ENCODE results near the gene MCTP1.

Gene MCTP1

GRCh38 chr5:95113489-95113888 is 171.4 kb downstream of the MCTP1 start:
- peak; percentile 35 for DNase-seq

GRCh38 chr5:95111141-95111540 is 173.8 kb downstream of the MCTP1 start:
- DNase-seq, result no peak

GRCh38 chr5:95110118-95110517 is 174.8 kb downstream of the MCTP1 start:
- DNase-seq, result no peak

- no peak for DNase-seq
Observed at GRCh38 chr5:95107138-95107537, 177.8 kb downstream of the MCTP1 start.

GRCh38 chr5:95105638-95106037 is 179.3 kb downstream of the MCTP1 start:
- DNase-seq, result no peak

- DNase-seq, result no peak
Observed at GRCh38 chr5:95102687-95103086, 182.2 kb downstream of the MCTP1 start.

- DNase-seq, result no peak
Observed at GRCh38 chr5:95102080-95102479, 182.8 kb downstream of the MCTP1 start.

- DNase-seq, result no peak
Observed at GRCh38 chr5:95100551-95100950, 184.3 kb downstream of the MCTP1 start.

GRCh38 chr5:95098012-95098411 is 186.9 kb downstream of the MCTP1 start:
- no peak for DNase-seq

- DNase-seq, result no peak
Observed at GRCh38 chr5:95093211-95093610, 191.7 kb downstream of the MCTP1 start.

GRCh38 chr5:95090774-95091173 is 194.1 kb downstream of the MCTP1 start:
- DNase-seq, result no peak

- no peak for DNase-seq
Observed at GRCh38 chr5:95087816-95088317, 197.0 kb downstream of the MCTP1 start.

GRCh38 chr5:95086927-95087815 is 197.7 kb downstream of the MCTP1 start:
- no peak for DNase-seq

GRCh38 chr5:95084757-95085156 is 200.1 kb downstream of the MCTP1 start:
- no peak for DNase-seq

GRCh38 chr5:95083606-95084005 is 201.3 kb downstream of the MCTP1 start:
- no peak for DNase-seq

GRCh38 chr5:95081982-95082381 is 202.9 kb downstream of the MCTP1 start:
- DNase-seq, result no peak

- DNase-seq, result peak; percentile 12
Observed at GRCh38 chr5:95081500-95081960, 203.4 kb downstream of the MCTP1 start.

- DNase-seq, result no peak
Observed at GRCh38 chr5:95080441-95080840, 204.5 kb downstream of the MCTP1 start.

GRCh38 chr5:95080030-95080429 is 204.9 kb downstream of the MCTP1 start:
- no peak for DNase-seq

GRCh38 chr5:95078868-95079267 is 206.0 kb downstream of the MCTP1 start:
- DNase-seq, result no peak

- DNase-seq, result no peak
Observed at GRCh38 chr5:95076395-95077185, 208.3 kb downstream of the MCTP1 start.

GRCh38 chr5:95075111-95075510 is 209.8 kb downstream of the MCTP1 start:
- no peak for DNase-seq

- no peak for DNase-seq
Observed at GRCh38 chr5:95072281-95072680, 212.6 kb downstream of the MCTP1 start.

- DNase-seq, result no peak
Observed at GRCh38 chr5:95070866-95071265, 214.0 kb downstream of the MCTP1 start.
